ENCODE results near the gene AMER2.

AMER2 gene

DNA sequence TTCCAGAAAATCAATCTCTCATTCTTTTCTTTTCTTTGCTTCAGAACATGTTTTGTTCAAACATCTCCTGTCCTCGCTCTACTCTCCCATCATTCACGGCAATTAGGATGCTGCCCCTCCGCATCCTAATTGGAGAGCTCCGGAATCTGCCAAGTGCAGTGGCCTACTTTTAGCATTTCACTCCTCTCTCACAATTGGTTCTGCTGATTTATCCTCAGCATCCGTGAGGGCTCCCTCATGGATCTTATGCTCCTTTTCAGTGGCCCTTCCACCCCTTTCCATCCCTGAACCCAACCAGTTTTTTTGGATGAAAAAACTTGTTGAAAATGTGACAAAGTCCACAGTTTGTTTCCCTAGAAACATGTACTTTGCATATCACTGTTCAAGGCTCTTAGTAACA, 22.4 kb downstream of the AMER2 start:
- Histone ChIP-seq H3K9me3 (replicated peaks; ENCODE audit: low read length) (no peaks in the 10 kb centered on the region), H3K4me2 (ENCODE audit: low read length) (no peak overlapping the region), H3K27me3 (ENCODE audit: control insufficient read depth, insufficient read depth, low read length) (peaks cover 14% of the 10 kb centered on the region), H3K4me1 (ENCODE audit: control insufficient read depth, insufficient read depth, low read length) (no peaks in the 10 kb centered on the region), H3K36me3 (ENCODE audit: insufficient read depth, low read length) (no peaks in the 10 kb centered on the region), H3K9ac (ENCODE audit: low read depth, low read length) (no peak overlapping the region), H3K4me3 (ENCODE audit: low read length) (no peak overlapping the region)

DNA sequence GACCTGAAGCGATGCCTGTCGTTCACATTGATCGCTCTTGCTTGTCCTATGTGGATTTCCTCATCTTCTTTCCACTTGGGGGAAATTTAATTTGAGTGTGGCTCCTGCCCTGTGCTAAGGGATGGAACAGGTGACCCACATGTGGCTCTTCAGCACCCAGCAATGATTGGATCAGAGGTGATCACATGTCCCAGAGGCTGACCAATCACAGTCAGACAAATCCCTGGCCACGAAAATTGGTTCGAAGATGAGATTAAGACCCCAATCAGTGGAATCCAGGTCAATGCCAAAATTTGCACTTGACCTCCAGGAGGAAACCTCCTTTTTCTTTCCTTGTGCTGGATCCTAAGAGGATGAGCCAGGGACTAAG, 23.7 kb downstream of the AMER2 start:
- Histone ChIP-seq H3K4me2 (ENCODE audit: low read length) (no peak overlapping the region), H3K9me3 (replicated peaks; ENCODE audit: low read length) (no peaks in the 10 kb centered on the region), H3K36me3 (ENCODE audit: insufficient read depth, low read length) (no peaks in the 10 kb centered on the region), H3K27me3 (ENCODE audit: control insufficient read depth, insufficient read depth, low read length) (peaks cover 14% of the 10 kb centered on the region), H3K9ac (ENCODE audit: low read depth, low read length) (no peak overlapping the region), H3K4me1 (ENCODE audit: control insufficient read depth, insufficient read depth, low read length) (no peaks in the 10 kb centered on the region), H3K4me3 (ENCODE audit: low read length) (no peak overlapping the region)

DNA sequence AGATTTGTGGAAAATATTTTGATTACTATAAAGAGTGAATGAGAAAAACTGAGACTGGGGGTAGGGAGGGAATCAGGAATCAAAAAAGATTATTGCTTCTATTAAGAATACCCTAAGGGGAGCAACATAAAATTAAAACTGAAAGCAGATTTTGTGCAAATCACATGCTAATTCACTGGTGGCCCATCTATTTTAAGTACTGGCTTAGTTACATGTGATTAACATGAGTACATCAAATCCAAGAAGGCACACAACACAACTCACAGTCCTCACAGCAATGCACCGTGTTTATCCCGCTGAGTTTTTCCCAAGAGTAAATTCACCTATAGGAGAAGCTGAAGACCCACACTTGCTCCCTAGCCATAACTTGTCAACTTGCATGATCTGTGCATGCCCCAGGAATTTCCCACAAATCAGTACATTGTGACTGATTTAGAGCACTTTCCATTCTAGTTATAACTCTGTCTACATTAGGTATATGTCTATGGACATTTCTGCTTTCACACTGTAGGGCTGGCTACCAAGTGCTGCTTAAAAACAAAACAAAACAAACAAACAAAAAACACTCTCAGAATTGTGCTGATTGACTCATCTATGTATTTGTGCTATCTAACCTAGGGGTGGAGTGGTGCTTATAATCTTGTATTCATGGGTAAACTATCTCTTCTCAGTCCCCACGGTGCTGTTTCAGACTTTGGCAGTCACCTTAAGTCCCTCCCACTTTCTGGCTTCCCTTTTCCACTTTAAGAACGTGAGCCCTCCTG, 24.3 kb downstream of the AMER2 start:
- Histone ChIP-seq H3K9me3 (replicated peaks; ENCODE audit: low read length) (no peaks in the 10 kb centered on the region), H3K27me3 (ENCODE audit: control insufficient read depth, insufficient read depth, low read length) (peaks cover 14% of the 10 kb centered on the region), H3K4me3 (ENCODE audit: low read length) (no peak overlapping the region), H3K4me2 (ENCODE audit: low read length) (no peak overlapping the region), H3K4me1 (ENCODE audit: control insufficient read depth, insufficient read depth, low read length) (no peaks in the 10 kb centered on the region), H3K36me3 (ENCODE audit: insufficient read depth, low read length) (no peaks in the 10 kb centered on the region), H3K9ac (ENCODE audit: low read depth, low read length) (no peak overlapping the region)

DNA sequence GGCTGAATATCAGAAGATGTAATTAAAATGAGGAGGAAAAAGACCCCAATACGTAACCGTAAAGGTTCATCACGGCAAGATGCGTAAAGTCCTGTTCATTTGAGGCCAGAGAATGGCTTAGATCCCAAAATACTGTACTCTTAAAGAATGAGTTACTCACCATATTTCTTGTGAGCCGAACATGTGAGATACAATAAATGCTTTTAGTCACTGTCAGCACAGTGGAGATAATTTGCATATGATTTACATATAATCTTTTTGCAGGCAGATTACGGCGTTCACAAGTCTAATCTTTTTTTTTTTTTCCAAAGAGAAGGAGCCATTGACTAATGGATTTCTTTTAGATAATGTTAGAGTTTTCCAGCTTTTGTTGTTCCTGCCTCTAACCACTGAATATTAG, 28.4 kb downstream of the AMER2 start:
- no peak overlapping the region for H3K4me2 ChIP-seq (ENCODE audit: low read length)
- H3K4me3 ChIP-seq (ENCODE audit: low read length) = no peak overlapping the region
- H3K36me3 ChIP-seq (ENCODE audit: insufficient read depth, low read length) = no peaks in the 10 kb centered on the region
- H3K9ac ChIP-seq (ENCODE audit: low read depth, low read length) = no peak overlapping the region
- H3K4me1 ChIP-seq (ENCODE audit: control insufficient read depth, insufficient read depth, low read length) = no peaks in the 10 kb centered on the region
- H3K27me3 ChIP-seq (ENCODE audit: control insufficient read depth, insufficient read depth, low read length) = peaks cover 4% of the 10 kb centered on the region
- no peaks in the 10 kb centered on the region for H3K9me3 ChIP-seq (replicated peaks; ENCODE audit: low read length)

DNA sequence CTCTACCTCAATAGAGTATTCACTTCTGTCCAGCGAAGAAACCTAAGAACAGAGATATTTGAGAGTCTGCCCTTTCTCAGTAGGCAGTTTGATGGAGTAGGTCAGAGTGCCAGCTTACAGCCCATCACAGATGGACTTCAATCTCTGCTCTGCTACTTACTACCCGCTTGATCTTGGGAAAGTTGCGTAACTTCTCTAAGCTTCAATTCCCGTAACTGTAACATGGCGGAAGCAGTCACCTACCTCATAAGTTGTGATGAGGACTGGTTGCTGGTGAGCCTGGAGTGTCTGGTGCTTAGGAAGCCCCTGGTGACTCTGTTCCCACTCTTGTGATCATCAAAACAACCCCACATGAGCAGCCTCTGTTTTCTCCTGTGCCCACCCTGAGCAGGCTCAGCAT, 31.0 kb downstream of the AMER2 start:
- Histone ChIP-seq H3K27me3 (ENCODE audit: control insufficient read depth, insufficient read depth, low read length) (peaks cover 23% of the 10 kb centered on the region), H3K4me1 (ENCODE audit: control insufficient read depth, insufficient read depth, low read length) (no peaks in the 10 kb centered on the region), H3K4me3 (ENCODE audit: low read length) (no peak overlapping the region), H3K9ac (ENCODE audit: low read depth, low read length) (no peak overlapping the region), H3K36me3 (ENCODE audit: insufficient read depth, low read length) (no peaks in the 10 kb centered on the region), H3K4me2 (ENCODE audit: low read length) (no peak overlapping the region), H3K9me3 (replicated peaks; ENCODE audit: low read length) (no peaks in the 10 kb centered on the region)

DNA sequence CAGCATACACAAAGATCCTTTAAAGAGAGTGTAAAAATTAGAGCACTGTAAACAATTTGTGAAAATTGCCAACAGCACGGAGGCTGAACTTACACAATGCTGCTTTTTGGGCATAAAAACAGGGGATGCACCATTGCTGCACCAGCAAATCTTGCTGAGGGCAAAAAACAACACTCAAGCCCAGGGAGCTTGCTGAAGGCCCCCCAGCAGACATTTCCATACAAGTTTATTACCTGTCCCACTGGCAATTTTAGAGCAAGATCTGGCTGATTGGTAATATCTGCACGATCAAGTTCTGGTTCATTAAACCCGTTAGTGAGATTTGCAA, 34.3 kb downstream of the AMER2 start:
- Histone ChIP-seq H3K9me3 (replicated peaks; ENCODE audit: low read length) (no peaks in the 10 kb centered on the region), H3K36me3 (ENCODE audit: insufficient read depth, low read length) (no peaks in the 10 kb centered on the region), H3K4me3 (ENCODE audit: low read length) (no peak overlapping the region), H3K4me1 (ENCODE audit: control insufficient read depth, insufficient read depth, low read length) (no peaks in the 10 kb centered on the region), H3K9ac (ENCODE audit: low read depth, low read length) (no peak overlapping the region), H3K4me2 (ENCODE audit: low read length) (no peak overlapping the region), H3K27me3 (ENCODE audit: control insufficient read depth, insufficient read depth, low read length) (peaks cover 19% of the 10 kb centered on the region)

DNA sequence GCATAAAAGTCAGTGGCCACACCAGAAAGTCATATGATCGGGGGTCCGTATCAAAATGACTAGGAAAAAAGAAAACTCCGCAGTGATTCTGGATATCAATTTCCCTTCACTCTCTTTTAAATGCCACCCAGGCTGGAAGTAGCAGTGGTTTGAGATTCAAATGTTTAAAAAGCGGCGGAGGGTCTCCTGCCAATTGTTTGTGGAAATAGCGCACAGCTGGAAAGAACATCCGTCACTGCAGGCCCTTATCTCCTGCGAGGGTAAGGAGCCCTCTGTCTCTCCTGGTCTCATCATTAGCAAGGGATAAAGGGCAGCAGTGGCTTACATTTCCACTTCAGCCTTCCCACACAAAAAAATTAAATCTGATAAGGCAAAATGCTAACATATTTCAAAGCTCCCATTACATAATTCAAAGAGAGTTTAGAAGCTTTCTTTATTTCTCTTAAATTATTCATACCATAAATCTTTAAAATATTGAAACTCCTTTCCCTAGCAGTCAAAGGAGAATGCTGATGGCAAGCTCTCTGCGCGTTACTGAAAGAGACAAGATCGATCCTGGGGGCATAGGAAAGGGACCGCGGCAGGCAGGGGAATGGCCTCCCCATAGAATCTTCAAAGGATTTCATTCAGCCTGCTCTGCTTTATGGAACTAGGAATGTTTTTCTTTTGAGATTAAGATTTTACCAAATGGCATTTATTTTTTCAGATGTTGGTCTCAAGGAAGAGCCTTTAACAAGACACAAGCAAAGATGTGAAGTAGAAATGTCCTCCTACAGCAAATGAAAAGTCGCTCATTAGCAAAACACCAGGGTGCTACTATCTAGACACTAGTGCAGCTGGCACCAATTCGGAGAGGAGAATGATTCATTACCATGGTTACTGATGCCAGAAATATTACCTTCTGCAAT, 35.0 kb downstream of the AMER2 start:
- Histone ChIP-seq H3K4me1 (ENCODE audit: control insufficient read depth, insufficient read depth, low read length) (no peaks in the 10 kb centered on the region), H3K9me3 (replicated peaks; ENCODE audit: low read length) (no peaks in the 10 kb centered on the region), H3K36me3 (ENCODE audit: insufficient read depth, low read length) (no peaks in the 10 kb centered on the region), H3K4me2 (ENCODE audit: low read length) (no peak overlapping the region), H3K4me3 (ENCODE audit: low read length) (no peak overlapping the region), H3K27me3 (ENCODE audit: control insufficient read depth, insufficient read depth, low read length) (peaks cover 19% of the 10 kb centered on the region), H3K9ac (ENCODE audit: low read depth, low read length) (no peak overlapping the region)

DNA sequence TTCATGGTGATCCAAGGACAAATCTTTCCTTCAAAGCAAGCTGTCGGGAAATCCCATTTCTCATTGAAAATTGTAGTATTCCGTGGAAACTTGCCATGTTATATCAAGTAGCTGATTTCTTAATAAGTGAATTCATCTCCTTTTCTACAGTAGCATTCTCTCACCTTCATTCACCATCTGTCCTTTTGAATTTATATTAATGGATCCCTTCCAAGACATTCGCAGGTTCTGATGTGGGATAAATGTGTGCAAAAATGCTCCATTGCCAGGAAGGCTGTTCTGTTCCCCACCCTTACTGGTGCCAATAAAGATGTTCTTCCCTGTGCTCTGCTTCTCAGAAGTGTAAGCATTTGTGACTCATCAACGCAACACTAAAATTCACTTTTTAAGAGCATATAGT, 36.2 kb downstream of the AMER2 start:
- no peak overlapping the region for H3K9ac ChIP-seq (ENCODE audit: low read depth, low read length)
- H3K4me1 ChIP-seq (ENCODE audit: control insufficient read depth, insufficient read depth, low read length) = no peaks in the 10 kb centered on the region
- peaks cover 19% of the 10 kb centered on the region for H3K27me3 ChIP-seq (ENCODE audit: control insufficient read depth, insufficient read depth, low read length)
- H3K9me3 ChIP-seq (replicated peaks; ENCODE audit: low read length) = no peaks in the 10 kb centered on the region
- no peak overlapping the region for H3K4me2 ChIP-seq (ENCODE audit: low read length)
- no peak overlapping the region for H3K4me3 ChIP-seq (ENCODE audit: low read length)
- no peaks in the 10 kb centered on the region for H3K36me3 ChIP-seq (ENCODE audit: insufficient read depth, low read length)

DNA sequence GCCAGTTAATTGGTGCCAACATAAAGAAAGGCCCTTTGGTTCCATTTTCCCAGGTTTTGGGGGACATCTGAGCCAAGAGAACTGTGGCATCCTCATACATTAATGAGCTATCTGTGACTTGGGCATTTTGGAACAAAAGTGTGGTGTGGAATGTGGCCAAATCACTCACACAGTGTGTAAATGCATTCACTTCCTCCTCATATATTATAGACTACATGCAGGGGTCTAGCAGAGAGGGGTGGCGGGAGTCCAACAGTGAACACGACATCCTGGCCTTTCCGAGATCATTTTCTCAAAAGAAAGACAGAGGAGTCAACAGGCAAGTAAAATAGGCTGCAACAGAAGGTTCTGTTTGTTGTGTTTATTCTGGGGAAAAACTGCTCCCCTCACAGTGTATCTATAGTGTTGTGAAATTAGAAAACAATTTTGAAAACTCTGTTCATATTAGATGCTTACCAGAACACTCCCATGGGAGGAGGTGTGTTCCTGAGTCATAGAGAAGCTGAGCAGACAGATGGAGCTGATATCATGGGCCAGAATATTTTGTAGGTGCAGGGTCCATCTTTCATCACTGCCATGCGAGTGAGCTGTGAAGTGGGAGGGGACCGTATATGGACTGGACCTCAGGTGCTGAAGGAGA, 39.2 kb downstream of the AMER2 start:
- Histone ChIP-seq H3K4me1 (ENCODE audit: control insufficient read depth, insufficient read depth, low read length) (no peaks in the 10 kb centered on the region), H3K4me2 (ENCODE audit: low read length) (no peak overlapping the region), H3K9me3 (replicated peaks; ENCODE audit: low read length) (no peaks in the 10 kb centered on the region), H3K9ac (ENCODE audit: low read depth, low read length) (no peak overlapping the region), H3K27me3 (ENCODE audit: control insufficient read depth, insufficient read depth, low read length) (peaks cover 20% of the 10 kb centered on the region), H3K36me3 (ENCODE audit: insufficient read depth, low read length) (no peaks in the 10 kb centered on the region), H3K4me3 (ENCODE audit: low read length) (no peak overlapping the region)

DNA sequence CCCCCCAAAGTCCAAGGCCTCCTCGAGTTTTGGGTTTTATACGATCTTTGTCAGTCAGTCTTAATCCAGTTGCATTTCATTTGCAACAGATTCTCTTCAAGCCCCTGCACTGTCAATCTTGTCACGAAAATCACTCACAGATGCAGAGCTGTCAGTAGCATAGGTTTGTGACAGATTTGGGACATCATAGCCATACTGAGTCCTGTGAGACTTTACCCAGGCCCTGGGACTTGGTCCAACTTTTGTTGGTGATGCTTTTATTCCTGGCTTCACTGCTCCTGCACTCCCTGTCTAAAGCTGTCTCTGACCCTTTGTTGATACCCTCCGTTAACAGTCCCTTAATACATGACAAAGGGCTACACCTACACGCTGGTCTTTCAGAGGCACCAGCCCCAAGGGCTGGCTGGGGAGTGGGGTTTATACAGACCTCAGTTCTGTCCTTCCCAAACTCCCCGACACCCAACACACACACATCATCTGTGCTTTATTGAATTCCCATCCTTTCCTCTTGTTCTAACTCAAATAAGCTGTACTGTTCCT, 40.1 kb downstream of the AMER2 start:
- Histone ChIP-seq H3K9ac (ENCODE audit: low read depth, low read length) (no peak overlapping the region), H3K36me3 (ENCODE audit: insufficient read depth, low read length) (no peaks in the 10 kb centered on the region), H3K27me3 (ENCODE audit: control insufficient read depth, insufficient read depth, low read length) (peaks cover 12% of the 10 kb centered on the region), H3K4me2 (ENCODE audit: low read length) (no peak overlapping the region), H3K4me1 (ENCODE audit: control insufficient read depth, insufficient read depth, low read length) (no peaks in the 10 kb centered on the region), H3K4me3 (ENCODE audit: low read length) (no peak overlapping the region), H3K9me3 (replicated peaks; ENCODE audit: low read length) (no peaks in the 10 kb centered on the region)

DNA sequence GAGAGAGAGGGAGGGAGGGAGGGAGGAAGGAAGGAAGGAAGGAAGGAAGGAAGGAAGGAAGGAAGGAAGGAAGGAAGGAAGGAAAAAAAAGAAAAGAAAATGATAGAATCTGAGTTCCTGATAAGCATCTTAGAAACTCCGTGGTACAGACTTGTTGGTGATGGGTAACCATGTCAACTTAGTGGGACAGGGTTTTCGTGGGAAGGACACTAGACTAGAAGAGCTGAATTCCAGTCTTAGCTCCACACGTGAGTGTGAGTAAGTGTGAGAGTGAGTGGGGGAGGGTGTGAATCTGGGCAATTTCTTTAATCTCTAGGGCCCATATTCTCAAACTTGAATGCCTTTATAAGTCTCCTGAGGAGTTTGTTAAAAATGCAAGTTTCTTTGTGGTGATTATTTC, 41.1 kb downstream of the AMER2 start:
- Histone ChIP-seq H3K4me1 (ENCODE audit: control insufficient read depth, insufficient read depth, low read length) (no peaks in the 10 kb centered on the region), H3K9ac (ENCODE audit: low read depth, low read length) (no peak overlapping the region), H3K9me3 (replicated peaks; ENCODE audit: low read length) (no peaks in the 10 kb centered on the region), H3K4me3 (ENCODE audit: low read length) (no peak overlapping the region), H3K27me3 (ENCODE audit: control insufficient read depth, insufficient read depth, low read length) (peaks cover 3% of the 10 kb centered on the region), H3K36me3 (ENCODE audit: insufficient read depth, low read length) (no peaks in the 10 kb centered on the region), H3K4me2 (ENCODE audit: low read length) (no peak overlapping the region)

Data from skeletal muscle satellite cell (primary cell).